NCI-H1048 (cell line): ENCODE data around the gene MSANTD1.
"Not testable (repeated sequence)": the region's sequence is repeated elsewhere in the genome, so short reads cannot be mapped to it uniquely, and the experiment has no call there.

ENCODE experiments used
- DNase-seq: peaks from one replicate; lab custom pipeline; 2025; lab: John Stamatoyannopoulos, UW

Gene MSANTD1

DNA sequence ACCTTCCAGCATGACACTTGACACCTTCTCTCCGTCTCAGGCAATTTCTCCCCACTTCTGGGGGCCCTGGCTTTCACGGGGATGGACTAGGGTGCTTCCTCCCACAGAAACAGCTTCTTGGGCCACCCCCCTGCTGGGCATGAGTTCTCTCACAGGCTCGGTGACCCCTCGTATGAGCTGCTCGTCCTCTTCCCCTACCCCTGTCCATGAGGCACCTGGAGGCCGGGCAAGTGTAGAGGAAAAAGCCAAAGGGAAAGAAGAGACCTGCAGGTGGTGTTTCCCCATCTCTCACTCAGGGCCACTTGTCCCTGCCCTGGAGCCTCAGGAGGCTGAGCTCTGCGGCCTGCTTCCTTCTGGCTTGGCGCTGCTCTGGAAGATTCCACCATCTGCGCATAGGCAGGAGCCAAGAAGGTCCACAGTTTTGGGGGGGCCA, 41.9 kb downstream of the MSANTD1 start:
- DNase-seq = no peak

GRCh38 chr4:3291411-3291968, 42.5 kb downstream of the MSANTD1 start:
- DNase-seq = no peak

- no peak for DNase-seq
Observed at GRCh38 chr4:3291969-3292570, 43.1 kb downstream of the MSANTD1 start.

DNA sequence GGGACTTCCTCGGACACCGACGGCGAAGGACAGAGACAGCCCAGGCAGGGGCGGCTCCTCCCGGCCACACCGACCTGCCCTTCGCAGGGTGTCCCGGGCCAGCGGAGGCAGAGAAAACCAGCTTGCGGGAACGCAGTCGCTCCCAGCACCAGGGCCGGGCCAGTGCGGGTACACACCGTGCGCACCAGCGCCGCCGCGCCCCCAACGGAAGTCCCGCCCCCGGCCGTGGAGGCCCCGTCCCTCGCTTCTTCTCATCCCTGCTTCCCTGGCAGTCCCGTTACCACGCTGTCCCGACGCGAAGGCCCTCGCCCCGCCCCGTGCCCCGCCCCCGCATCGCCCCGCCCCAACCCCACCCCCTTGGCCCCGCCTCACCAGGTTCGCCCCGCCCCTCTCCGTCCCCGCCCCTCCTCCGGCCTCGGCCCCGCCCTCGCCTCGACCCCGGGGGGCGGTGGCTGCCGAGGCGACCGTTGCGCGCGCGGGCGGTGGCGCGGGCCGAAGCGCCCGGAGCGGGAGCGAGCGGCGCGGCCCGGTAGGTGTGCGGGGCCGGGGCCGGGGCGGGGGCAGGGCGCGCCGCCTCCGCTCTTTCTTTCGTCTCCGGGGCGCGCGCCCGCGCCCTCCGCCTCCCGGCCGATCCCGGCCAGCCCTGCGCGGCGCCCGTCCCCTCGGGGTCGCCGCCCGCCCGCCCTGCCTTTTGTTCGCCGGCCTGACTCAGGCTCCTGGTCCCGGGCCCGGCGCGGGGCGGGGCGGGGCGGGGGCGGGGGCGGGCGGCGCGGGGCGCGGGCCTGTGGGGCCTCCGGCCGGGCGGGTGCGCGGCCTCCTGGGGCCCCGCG, 43.8 kb downstream of the MSANTD1 start, which contains the start of gene RGS12:
Gene RGS12, plus strand, starts transcription at position 451 of the 830 bp plus-strand sequence. CDS start 23,150 bp downstream, outside the sequence.
- peak; percentile 77 for DNase-seq

DNA sequence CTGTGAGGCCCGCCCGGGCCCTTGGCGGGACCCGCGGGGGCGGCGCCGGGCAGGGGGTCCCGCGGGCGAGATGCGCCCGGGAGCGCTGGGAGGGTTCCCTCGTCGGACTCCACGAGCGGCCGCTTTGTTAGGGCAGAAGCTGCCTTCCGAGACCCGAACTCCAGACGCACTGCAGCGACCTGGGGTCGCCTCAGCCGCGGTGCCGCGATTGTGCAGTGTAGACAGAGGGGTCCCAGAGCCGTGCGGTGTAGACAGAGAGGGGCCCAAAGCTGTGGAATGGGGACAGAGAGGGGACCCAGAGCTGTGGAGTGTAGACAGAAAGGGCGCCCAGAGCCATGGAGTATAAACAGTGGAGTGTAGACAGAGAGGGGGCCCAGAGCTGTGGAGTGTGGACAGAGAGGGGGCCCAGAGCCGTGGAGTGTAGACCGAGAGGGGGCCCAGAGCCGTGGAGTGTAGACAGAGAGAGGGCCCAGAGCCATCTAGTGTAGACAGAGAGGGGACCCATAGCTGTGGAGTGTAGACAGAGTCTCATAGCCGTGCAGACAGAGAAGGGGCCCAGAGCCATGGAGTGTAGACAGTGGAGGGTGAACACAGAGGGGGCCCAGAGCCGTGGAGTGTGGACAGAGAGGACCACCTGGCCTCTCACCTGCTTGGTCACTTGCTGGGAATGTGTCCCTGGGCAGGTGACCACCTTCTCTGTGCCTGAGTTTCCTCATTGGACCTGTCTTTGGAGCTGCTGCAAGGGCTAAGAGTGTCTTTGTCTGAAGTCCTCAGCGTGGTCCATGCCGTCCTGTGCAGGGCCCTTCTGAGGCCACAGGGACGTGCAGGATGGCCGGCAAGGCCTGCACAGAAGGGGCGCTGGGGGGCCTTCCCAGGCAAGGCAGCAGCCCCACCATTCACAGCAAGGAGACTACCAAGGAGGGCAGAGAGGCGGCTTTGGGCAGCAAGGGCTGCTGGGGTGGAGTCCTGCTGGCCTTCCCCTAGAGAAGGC, 44.7 kb downstream of the MSANTD1 start:
- no peak for DNase-seq

DNA sequence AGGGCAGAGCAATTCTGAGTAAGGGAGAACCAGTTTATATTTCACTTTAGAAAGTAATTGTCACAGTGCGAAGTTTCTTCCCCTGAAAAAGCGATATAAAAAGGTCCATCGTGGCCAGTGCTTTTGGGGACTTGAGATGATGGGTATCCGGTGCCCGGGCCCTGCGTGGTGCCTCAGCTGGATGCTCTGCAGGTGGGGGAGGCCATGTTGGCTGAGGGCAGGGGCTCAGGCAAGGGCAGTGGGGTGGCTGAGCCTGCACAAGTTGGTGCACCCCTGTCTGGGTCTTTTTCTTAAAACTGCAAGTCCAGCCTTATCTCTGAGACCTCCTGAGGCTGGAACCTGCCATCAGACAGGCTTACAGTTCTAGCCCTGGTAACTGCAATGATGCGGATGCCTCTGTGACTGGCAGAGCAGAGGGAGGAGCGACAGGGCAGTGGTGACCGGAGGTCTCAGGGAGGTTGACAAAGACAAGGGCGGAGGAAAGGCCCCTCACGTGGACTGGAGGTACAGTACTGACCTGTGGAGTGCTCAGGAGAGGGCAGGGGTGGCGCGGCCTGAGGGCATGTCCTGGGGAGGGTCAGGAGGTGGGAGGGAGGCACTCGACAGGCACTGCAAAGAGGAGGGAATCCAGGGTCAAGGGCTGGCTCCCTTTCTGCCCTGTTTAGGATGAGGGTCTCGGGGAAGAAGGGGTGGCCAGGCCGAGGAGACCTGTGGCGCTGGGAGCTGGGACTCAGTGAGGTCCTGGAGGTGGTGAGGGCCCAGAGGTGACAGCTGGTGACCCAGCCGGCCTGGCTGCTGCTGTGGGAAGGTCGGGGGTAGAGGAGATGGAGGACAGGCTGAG, 45.7 kb downstream of the MSANTD1 start:
- DNase-seq = no peak

DNA sequence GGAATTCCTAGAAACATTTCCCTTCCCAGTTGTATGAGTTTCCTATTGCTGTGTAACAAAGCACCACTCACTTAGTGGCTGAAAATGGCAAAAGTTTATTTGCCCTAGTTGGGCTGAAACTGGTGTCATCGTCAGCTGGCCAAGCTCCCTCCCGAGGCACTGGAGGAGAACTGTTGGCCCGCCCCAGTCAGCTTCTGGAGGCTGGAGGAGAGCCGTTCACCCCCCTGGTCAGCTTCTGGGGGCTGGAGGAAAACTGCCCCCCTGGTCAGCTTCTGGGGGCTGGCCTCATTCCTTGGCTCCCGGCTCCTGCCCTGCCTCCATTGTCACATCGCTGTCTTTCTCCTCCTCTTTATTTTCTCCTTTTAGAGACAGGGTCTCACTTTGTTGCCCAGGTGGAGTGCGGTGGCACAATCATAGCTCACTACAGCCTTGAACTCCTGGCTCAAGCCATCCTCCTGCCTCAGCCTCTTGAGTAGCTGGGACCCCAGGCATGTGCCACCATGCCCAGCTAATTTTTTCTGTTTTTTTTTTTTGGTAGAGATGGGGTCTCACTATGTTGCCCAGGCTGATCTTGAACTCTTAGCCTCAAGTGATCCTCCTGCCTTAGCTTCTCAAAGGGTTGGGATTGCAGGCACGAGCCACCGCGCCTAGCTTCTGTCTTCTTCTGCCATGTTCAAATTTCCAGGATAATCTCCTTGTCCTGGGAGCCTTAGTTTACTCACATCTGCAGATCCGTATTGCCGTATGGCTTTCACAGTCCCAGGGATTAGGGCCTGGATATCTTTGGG, 47.1 kb downstream of the MSANTD1 start:
- DNase-seq = no peak

DNA sequence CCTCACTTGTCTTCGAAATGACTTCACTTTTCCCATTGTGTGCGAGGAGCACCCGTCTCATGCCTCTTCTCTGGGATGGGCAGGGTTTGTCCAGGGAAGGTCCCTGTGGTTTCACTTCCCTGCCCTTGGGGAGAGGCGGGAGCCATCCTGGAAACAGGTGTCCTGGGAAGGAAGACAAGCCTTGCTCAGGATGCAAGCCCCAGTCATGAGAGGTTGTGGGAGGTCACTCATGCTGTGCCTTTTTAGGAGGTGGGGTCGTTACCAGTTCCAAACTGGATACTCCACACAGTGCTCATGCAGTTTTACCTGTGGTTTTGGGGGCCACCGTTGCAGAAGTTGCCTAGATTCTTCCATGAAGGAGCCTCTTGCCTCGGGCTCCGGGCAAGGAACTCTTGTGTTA, 47.7 kb downstream of the MSANTD1 start:
- DNase-seq = no peak

GRCh38 chr4:3297066-3297859, 48.3 kb downstream of the MSANTD1 start:
- no peak for DNase-seq

GRCh38 chr4:3299122-3299975, 50.4 kb downstream of the MSANTD1 start:
- DNase-seq = no peak

DNA sequence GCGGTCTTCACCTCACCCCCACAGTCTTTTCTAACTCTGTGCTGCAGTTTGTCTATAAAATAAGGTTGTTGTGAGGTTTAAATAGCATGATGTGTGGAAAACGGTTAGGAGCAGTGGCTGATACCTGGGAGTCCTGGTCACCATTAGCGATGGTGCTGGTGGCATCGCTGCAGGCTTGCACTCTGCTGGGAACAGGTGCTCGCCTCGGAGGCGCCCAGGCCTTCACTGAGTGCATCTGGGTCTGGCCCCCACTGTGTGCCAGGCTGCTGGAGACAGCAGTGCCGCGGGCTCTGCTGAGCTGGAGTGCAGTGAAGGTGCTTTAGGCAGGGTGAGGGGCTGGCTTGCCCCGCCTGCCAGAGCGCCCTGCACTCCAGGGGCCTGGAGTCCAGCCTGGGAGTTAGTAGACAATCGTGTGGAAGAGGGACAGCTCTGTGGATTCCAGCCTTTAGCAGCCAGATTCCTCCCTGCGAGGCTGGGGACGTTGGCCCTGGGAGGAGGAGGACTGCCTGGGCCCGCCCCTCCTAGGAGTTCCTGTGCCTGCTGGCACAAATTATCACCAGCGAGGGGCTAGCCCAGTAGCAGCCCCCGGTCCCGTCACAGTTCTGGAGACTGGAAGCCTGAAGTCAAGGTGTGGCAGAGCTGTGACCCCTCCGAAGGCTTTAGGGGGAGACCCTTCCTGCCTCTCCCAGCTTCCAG, 51.2 kb downstream of the MSANTD1 start:
- DNase-seq = no peak

GRCh38 chr4:3300882-3301281, 51.9 kb downstream of the MSANTD1 start:
- not testable (repeated sequence) for DNase-seq

- no peak for DNase-seq
Observed at GRCh38 chr4:3301450-3302172, 52.7 kb downstream of the MSANTD1 start.

DNA sequence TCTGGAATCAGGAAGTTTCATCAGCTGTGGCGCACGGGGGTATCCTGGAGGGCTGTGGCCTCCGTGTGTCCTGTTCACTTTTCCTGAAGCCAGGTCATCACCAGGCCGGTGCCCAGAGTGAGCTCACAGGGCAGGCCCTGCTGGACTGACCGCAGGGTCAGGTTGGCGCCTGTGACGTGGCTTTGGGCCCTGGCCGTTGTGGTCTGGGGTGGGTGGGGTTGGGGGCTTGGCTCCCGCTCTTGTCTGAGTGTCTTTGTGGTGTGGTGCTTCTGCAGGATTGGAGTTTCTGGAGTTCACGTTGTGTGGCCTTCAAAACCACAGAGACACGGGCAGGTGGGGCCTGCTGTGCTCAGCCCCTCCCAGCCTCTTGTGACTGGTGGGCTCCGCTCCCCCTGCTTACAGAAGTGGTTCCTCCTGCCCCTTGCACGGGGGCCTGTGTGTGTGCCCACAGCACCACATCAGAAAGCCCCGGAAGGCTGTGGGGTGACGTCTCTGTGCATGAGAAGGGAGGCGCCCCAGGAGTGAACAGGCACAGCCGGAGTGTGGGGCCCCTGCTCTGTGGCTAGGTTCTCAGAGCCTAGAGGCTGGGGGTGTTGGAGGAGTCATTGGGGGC, 53.3 kb downstream of the MSANTD1 start:
- no peak for DNase-seq

DNA sequence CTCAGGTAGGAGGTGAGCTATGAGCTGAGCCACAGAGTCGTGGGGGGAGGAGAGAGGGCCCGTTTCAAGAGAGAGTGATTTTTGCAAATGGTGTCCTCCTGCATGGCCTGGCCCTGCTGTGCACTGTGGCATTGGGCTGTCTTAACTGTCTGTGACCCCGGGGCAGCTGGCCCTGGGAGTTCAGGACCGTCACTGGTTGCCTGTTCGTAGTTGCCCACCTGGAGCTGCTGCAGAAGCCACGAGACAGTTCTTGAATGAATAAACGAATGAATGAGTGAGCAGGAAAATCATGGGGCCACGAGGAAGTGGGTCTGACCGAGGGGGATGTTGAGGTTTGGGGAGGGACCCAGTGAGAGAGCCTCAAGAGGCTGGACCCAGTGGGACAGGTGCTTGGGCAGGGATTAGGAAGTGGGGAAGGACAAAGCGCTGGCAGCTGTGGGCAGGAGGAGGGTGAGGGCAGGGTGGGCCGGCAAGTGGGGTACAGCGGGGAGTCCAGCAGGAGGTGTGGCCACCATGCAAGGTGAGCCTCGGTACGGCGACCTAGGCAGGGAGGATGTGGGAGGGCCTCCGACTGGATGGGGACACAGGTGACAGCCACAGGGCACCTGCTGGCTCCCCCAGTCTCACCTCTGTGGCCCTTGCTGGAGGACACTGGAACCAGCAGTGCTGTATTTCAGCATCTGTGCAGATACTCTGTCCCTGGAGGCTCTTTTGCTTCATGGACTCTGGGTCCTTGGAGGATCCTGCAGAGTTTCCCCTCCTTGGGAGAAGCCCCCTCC, 54.0 kb downstream of the MSANTD1 start:
- no peak for DNase-seq

DNA sequence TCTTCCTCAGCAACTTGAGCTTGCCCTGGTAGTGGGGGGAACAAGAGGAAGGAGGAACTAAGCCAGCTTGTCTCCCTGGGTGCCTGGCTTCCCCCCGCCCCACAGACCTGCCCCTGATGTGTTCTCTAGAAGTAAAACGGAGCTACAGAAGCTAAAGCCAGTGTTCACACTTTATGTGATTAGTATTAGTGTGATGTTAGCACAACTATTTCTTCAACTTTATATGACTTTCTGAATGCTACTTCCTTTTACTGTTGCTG, 54.5 kb downstream of the MSANTD1 start:
- no peak for DNase-seq
